GM19025 (cell line): ENCODE results near the gene PGBD1.
"Not testable (repeated sequence)": the region's sequence is repeated elsewhere in the genome, so short reads cannot be mapped to it uniquely, and the experiment has no call there.

ENCODE experiments used
- ATAC-seq: cut with Tn5 transposase; IDR thresholded peaks from one replicate; pipeline ENCODE4 v1.9.1; 2021; ENCODE audit warnings: mild to moderate bottlenecking, low read depth, moderate library complexity; ENCODE audit not compliant: unreplicated experiment

The PGBD1 gene

DNA sequence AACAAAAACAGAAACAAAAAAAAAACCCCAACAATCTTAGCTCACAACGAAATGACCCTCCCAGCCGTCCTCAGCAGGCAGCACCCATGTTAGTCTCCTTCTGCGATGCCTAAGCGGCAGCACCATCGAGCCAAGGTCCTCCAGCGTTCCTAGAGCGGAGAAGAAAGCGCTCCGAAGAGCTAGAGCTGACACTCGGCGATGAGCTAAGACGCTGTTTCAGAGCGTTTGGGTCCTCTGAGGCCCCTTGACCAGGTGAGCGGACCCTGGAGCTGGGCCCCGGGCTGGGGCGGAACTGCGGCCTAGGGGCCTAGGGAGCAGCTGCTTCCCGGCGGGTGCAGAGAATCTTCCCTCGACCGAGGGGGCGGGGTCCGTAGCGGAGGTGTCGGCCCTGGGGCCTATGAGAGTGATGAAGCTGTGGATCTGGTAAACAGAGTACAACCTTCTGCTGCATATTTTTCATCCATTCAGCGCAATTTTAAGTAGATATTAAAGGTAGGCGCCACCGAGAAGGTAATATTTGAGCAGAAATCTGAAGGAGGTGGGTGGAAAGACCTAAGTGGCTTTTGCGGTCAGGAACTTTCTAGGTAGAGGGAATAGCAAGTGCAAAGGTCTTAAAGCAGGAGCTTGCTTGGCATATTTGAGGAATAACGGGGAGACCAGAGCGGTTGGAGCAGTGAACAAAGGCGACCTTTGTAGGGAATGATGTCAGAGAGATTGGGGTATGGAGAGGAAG is 14.2 kb upstream of the PGBD1 start, which contains the start of gene ZSCAN26:
Gene ZSCAN26 (plus strand): TSS at position 182 of the 733 bp plus-strand sequence. CDS start 4,777 bp downstream, outside the sequence.
- ATAC-seq: peak; percentile 91

DNA sequence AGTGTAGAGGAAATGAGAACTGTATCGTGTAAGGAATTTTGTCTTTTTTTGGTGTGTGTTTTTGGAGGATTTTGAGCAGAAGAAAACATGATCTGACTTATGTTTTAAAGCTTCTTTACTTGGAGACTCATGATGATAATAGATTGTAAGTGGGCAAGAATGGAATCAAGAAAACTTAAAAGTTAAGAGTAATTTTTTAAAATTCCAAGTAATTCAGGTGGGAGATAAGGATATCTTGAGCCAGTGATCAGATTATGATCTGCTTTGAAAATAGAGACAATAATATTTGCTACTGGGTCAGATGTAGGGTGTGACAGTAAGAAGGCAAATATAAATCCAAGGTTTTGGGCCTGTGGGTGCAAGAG is 13.7 kb upstream of the PGBD1 start:
- no peak for ATAC-seq

GRCh38 chr6:28269492-28269891 is 11.9 kb upstream of the PGBD1 start:
- no peak for ATAC-seq

GRCh38 chr6:28274888-28275287 is 6.5 kb upstream of the PGBD1 start:
- no peak for ATAC-seq

DNA sequence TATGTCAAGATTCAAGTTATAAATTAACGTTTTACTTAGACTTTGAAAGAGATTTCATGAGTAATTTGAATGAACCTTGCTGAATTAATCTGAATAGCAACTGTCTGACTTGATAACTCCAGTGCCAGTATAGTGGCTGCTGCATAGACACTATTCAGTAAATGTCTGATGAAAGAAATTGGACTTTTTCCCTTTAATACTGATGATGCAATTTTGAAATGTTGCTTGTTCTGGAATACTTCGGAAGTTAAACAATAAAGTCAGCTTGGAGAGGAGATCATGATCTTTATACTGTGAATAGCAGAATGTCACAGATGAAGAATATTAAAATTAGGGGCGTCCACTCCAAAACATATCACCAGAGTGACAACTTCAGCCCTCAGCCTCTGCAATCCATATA is 3.6 kb upstream of the PGBD1 start:
- ATAC-seq: no peak

GRCh38 chr6:28280595-28281287 is 631 bp upstream of the PGBD1 start:
- no peak for ATAC-seq

GRCh38 chr6:28282926-28283325 is 1.6 kb downstream of the PGBD1 start:
- no peak for ATAC-seq

DNA sequence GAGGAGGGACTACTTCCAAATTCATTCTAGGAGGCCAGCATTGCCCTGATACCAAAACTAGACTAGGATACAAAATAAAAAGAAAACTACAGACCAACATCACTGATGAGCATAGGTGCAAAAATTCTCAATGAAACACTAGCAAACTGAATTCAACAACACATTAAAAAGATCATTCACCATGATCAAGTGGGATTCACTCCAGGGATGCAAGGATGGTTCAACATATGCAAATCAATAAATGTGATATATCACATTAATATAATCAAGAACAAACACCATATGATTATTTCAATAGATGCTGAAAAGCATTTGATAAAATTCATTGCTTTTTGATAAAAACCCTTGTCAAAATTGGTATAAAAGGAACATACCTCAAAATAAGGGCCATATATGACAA is 10.2 kb downstream of the PGBD1 start:
- ATAC-seq: no peak

- ATAC-seq: no peak
These were observed 14.0 kb downstream of the PGBD1 start for GRCh38 chr6:28295326-28295725.

DNA sequence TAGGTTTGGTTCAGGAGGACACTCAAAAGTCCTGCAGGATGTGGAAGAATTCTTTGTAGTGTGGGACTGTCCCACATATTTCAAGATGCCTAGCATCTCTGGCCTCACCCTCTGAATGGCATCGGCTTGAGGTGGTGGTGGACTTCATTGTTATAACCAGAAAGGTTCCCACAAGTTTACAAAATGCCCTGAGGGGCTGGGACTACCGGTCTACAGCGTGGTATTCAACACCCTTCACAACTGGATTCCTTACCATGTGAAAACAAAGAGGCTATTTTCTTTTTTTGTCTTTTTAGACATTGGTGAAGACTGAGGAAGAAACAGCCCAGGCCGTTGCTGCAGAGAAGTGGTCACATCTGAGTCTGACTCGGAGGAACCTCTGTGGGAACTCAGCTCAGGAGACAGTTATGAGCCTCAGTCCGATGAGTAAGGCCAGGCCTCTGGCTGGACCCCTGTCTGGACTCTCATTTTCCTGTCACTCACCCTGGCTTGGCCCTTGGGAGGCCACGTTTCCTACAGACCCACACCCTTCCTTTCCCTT is 15.2 kb downstream of the PGBD1 start:
- no peak for ATAC-seq

GRCh38 chr6:28303570-28303969 is 22.2 kb downstream of the PGBD1 start:
- ATAC-seq: peak; percentile 76

DNA sequence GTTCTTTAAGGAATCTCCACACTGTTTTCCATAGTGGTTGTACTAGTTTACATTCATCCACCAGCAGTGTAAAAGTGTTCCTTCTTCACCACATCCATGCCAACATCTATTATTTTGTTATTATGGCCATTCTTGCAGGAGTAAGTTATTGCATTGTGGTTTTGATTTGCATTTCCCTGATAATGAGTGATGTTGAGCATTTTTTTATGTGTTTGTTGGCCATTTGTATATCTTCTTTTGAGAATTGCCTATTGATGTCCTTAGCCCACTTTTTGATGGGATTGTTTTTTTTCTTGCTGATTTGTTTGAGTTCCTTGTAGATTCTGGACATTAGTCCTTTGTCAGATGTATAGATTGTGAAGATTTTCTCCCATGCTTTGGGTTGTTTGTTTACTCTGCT is 25.0 kb downstream of the PGBD1 start:
- not testable (repeated sequence) for ATAC-seq

DNA sequence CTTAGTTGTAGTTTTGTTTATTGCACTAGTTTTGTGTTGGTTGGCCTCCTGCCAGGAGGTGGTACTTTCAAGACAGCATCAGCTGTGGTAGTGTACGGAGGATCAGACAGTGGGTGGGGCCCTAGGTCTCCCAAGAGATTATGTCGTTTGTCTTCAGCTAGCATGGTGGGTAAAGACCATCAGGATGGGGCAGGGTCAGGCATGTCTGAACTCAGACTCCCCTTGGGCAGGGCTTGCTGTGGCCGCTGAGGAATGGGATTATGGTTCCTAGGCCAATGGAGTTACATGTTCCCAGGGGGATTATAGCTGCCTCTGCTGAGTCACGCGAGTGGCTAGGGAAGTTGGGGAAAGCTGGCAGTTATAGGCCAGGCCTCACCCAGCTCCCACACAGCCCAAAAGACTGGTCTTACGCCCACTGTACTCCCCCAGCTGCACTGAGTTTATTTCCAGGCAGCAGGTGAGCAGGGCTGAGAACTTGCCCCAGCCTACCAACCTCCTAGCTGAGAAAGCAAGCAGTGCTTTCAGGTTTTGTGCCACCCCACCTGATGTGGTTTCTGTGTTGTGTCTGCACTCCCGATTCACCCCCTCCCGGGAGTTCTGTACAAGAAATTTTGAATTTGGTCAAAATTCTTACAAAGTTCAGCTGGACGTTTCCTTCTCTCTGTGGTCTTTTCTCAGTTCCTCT is 29.9 kb downstream of the PGBD1 start:
- ATAC-seq: no peak

DNA sequence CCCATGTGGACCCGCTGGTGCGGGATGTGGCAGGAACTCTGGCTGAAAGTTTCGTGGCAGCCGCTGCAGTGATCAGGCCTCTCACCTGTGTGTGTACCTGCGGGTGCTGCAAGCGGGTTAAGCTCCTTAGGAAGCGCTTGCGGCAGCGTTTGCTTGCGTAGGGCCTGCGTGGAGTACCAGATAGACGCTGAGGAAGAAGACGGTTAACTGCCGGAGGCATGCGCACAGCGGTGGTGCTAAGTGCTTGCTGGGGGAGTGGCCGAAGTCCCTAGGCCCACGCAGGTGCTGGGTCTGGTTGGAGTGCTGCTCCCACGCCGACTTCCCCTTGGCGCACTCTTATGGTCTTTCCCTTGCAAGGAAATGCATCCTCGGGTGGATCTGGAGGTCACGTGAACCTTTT is 31.6 kb downstream of the PGBD1 start:
- ATAC-seq: no peak

GRCh38 chr6:28315628-28316027 is 34.3 kb downstream of the PGBD1 start:
- no peak for ATAC-seq

GRCh38 chr6:28317866-28318265 is 36.5 kb downstream of the PGBD1 start:
- ATAC-seq: not testable (repeated sequence)

- no peak for ATAC-seq
These were observed 41.3 kb downstream of the PGBD1 start for GRCh38 chr6:28322661-28323060.

- no peak for ATAC-seq
These were observed 42.5 kb downstream of the PGBD1 start for GRCh38 chr6:28323813-28324424.

- ATAC-seq: no peak
These were observed 45.1 kb downstream of the PGBD1 start for GRCh38 chr6:28326371-28326948.

DNA sequence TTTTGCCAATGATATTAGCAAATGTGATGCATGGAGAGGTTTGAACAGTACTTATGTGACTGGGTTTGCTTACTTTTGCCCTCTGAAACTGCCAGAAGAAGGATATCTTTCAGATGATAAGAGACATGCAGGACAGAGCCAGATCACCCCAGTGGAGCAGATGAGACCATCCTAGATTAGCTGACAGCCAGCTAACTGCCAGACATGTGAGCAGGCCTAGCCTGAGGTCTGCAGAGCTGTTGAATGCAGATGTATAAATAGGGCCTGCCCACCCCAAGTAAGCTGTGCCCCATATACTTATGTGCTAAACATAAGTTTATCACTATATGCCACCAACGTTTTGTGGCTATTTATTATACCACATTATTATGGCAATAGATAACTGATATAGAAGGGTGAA is 48.7 kb downstream of the PGBD1 start:
- no peak for ATAC-seq
